Right lobe of liver (tissue), 4 donors: ENCODE data around the gene RTN4R.

Experiments
- POLR2A ChIP-seq: fragments of 450-650 bp; IDR thresholded peaks from one replicate; pipeline ENCODE4 v1.6.1; 2017; ENCODE audit warnings: antibody characterized with exemption, mild to moderate bottlenecking
- TF ChIP-seq, protein P1 (sequence below), 4 donors: fragments of 200-600 bp in 3 of 4; fragments of 450-650 bp in 1 of 4; IDR thresholded peaks; one replicate each; pipeline versions ENCODE4 v1.5.1 to v1.8.0; 2016 to 2022; ENCODE audit warnings: antibody characterized with exemption in 4 of 4, mild to moderate bottlenecking in 2 of 4
- donor health status: DM: no; HTN: no; CAD: no.
- donor health status: DM: no; HTN: no; CAD: no.
- donor health status: DM: no; HTN: yes; CAD: no.

DNA sequence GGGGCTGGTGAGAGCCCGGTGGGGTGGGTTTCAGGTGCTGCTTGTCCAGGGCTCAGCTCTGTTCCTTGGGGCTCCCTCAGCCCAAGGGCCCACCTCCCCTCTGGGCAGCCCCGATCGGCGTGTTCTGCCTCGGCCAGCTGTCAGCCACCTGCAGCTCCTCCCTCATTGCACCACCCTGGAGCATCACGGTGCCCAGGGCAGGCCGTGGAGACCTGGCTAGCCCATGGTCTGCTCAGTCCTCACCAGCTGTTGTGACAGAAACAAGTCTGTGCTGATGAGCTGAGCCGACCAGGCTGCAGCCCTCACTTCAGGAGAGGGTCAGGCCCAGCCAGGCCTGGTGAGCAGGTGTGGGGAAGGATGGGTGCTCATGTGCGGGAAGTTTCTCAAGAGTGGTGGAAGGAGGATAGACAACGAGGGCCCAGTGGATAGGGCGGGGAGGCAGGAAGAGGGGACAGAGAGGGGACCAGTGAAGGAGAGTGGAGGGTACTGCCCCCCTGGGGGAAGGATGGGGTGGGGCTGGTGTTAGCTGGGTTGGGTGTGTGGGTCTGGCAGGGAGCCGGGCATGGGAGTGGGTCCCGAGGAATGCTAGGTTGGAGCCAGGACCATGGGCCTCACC, 16.5 kb upstream of the RTN4R start:
- TF ChIP-seq, protein P1, sequence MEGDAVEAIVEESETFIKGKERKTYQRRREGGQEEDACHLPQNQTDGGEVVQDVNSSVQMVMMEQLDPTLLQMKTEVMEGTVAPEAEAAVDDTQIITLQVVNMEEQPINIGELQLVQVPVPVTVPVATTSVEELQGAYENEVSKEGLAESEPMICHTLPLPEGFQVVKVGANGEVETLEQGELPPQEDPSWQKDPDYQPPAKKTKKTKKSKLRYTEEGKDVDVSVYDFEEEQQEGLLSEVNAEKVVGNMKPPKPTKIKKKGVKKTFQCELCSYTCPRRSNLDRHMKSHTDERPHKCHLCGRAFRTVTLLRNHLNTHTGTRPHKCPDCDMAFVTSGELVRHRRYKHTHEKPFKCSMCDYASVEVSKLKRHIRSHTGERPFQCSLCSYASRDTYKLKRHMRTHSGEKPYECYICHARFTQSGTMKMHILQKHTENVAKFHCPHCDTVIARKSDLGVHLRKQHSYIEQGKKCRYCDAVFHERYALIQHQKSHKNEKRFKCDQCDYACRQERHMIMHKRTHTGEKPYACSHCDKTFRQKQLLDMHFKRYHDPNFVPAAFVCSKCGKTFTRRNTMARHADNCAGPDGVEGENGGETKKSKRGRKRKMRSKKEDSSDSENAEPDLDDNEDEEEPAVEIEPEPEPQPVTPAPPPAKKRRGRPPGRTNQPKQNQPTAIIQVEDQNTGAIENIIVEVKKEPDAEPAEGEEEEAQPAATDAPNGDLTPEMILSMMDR (IDR thresholded peaks at IDR 0.05), result no peak
- TF ChIP-seq POLR2A, result no peak
